ENCODE results near the gene NBEAL2. TPM values are rescaled to one million over a fixed set of nuclear protein-coding genes. Genes with fewer than 3 reads are reported as not detected.

The NBEAL2 gene
- total and polyA plus RNA-seq, 2 of the 4 experiments (the other 2 are of a cell fraction) = 2.2 to 12.5 TPM

GRCh38 chr3:46932455-46933225 lies 46.8 kb upstream of the NBEAL2 start (continued):
- no peak for TF ChIP-seq BHLHE40 (IDR thresholded peaks at IDR 0.05; ENCODE audit: low read depth, low read length)

DNA sequence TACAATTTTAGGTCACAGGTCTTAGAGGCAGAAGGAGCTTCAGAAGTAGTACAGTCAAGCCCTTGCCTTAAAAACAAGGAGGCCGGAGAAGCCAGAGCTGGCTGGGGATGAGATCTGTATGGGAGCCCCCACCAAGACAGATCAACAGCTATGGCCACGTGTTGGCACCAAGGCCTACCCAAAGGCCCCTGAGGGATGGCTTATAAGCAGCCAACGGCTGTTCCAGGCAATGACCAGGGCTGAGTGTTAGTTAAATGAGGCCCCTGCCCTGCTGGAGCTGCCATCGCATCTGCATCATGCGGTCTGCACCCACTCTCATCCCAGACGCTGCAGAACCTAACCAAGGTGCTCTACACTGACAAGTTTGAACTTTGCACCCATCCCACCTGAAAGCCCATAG lies 46.2 kb upstream of the NBEAL2 start:
- Histone ChIP-seq H3K27ac (ENCODE audit: insufficient read depth, low read length) (no peak overlapping the region), H3K79me1 (ENCODE audit: low read depth in 1 of 2, low read length in 2 of 2) (peaks cover 40 to 95% of the 10 kb centered on the region in 2 experiments), H2BK120ac (ENCODE audit: low read depth, low read length) (no peak overlapping the region), H2BK20ac (ENCODE audit: low read depth, low read length) (no peak overlapping the region), H3K9me3 (ENCODE audit: control insufficient read depth, insufficient read depth, low read length) (no peaks in the 10 kb centered on the region), H4K20me1 (ENCODE audit: insufficient read depth, low read length) (peaks cover 49% of the 10 kb centered on the region), H3K56ac (ENCODE audit: extremely low read depth, insufficient read depth, low read length) (no peak overlapping the region), H3K4me1 (ENCODE audit: control insufficient read depth, insufficient read depth, low read length) (peaks cover 56% of the 10 kb centered on the region), H2BK5ac (ENCODE audit: low read depth, low read length, poor library complexity, severe bottlenecking) (no peak overlapping the region), H3K18ac (ENCODE audit: low read depth, low read length) (no peak overlapping the region), H4K91ac (ENCODE audit: insufficient read depth, low read depth, low read length) (no peak overlapping the region), H3K14ac (replicated peaks; ENCODE audit: low read depth, low read length) (no peak overlapping the region), H2BK15ac (ENCODE audit: low read depth, low read length) (no peak overlapping the region), H4K8ac (ENCODE audit: low read depth in 2 of 2, low read length in 2 of 2) (no peak overlapping the region), H2AFZ (replicated peaks; ENCODE audit: low read length, poor library complexity) (no peak overlapping the region), H2AK9ac (replicated peaks; ENCODE audit: low read depth, low read length, poor library complexity) (no peak overlapping the region), H3K4me3 (ENCODE audit: insufficient read depth, low read depth, low read length) (no peak overlapping the region), H3K27me3 (ENCODE audit: control insufficient read depth, insufficient read depth, low read length) (no peaks in the 10 kb centered on the region), H3K4me2 (ENCODE audit: low read depth, low read length) (no peak overlapping the region), H3K9ac (ENCODE audit: low read depth, low read length) (no peak overlapping the region), H3K36me3 (ENCODE audit: control insufficient read depth, insufficient read depth, low read length) (peaks cover 15% of the 10 kb centered on the region), H3K9me1 (ENCODE audit: insufficient read depth, low read length) (peaks cover 59% of the 10 kb centered on the region), H4K5ac (ENCODE audit: low read depth, low read length) (no peak overlapping the region), H2AK5ac (ENCODE audit: low read depth, low read length) (no peak overlapping the region), H3K4ac (ENCODE audit: low read depth, low read length) (no peak overlapping the region; the same call in 1 of the 2 replicates), H3K23ac (ENCODE audit: low read depth, low read length) (no peak overlapping the region)
- ChIA-PET CTCF (interaction anchor here (1.1 kb wide), 1 partner anchor 9 kb away, joined by 3 read pairs; no protein-coding TSS in a partner anchor), POLR2A (ENCODE audit: unreplicated experiment) (no interaction called here)
- in situ Hi-C loops (cut with MboI; ENCODE audit: low sequenced_read_pairs) = no loop called here
- no TSS peak for BruUV-seq (replicated peaks)
- intact Hi-C loops (cut with micrococcal nuclease) = loop anchor here (10.0 kb wide), 1 partner anchor 232 kb away; the partner anchor contains the start of gene SETD2
- WGBS, 2 experiments (ENCODE audit: extremely low coverage in 2 of 2, insufficient read length in 1 of 2) = 80% methylated on average over 1 of the region's 6 CpGs; no CpG with 5 or more reads in 1 of the 2 experiments
- DNase-seq (no peak), ATAC-seq (ENCODE audit: low read depth) (no peak)
- dilution Hi-C loops (cut with HindIII; ENCODE audit: low sequenced_read_pairs, unreplicated experiment) = no loop called here
- TF ChIP-seq CEBPB (IDR thresholded peaks at IDR 0.05; ENCODE audit: low read depth, low read length) (no peak), POLR2A (IDR thresholded peaks at IDR 0.05; ENCODE audit: low read depth, low read length) (no peak), SMC3 (IDR thresholded peaks at IDR 0.05; ENCODE audit: low read depth, low read length) (no peak), ELK1 (IDR thresholded peaks at IDR 0.05; ENCODE audit: borderline replicate concordance, low read depth, low read length) (no peak), NFE2L2 (IDR thresholded peaks at IDR 0.05; ENCODE audit: low read depth, low read length) (no peak), RFX5 (IDR thresholded peaks at IDR 0.05; ENCODE audit: low read depth, low read length) (no peak), FOS (IDR thresholded peaks at IDR 0.05; ENCODE audit: low read depth, low read length) (no peak), MAFK (IDR thresholded peaks at IDR 0.05; ENCODE audit: low read depth, low read length) (no peak), MAZ (IDR thresholded peaks at IDR 0.05; ENCODE audit: borderline replicate concordance, low read depth, low read length) (no peak), RCOR1 (IDR thresholded peaks at IDR 0.05; ENCODE audit: insufficient replicate concordance, low read length) (no peak)
- TF ChIP-seq, protein P1, sequence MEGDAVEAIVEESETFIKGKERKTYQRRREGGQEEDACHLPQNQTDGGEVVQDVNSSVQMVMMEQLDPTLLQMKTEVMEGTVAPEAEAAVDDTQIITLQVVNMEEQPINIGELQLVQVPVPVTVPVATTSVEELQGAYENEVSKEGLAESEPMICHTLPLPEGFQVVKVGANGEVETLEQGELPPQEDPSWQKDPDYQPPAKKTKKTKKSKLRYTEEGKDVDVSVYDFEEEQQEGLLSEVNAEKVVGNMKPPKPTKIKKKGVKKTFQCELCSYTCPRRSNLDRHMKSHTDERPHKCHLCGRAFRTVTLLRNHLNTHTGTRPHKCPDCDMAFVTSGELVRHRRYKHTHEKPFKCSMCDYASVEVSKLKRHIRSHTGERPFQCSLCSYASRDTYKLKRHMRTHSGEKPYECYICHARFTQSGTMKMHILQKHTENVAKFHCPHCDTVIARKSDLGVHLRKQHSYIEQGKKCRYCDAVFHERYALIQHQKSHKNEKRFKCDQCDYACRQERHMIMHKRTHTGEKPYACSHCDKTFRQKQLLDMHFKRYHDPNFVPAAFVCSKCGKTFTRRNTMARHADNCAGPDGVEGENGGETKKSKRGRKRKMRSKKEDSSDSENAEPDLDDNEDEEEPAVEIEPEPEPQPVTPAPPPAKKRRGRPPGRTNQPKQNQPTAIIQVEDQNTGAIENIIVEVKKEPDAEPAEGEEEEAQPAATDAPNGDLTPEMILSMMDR (conservative IDR thresholded peaks at IDR 0.05; ENCODE audit: low read depth, low read length) = no peak
